GM19238 (cell line): ENCODE measurements around the gene PHRF1.
"Not testable (repeated sequence)": the region's sequence is repeated elsewhere in the genome, so short reads cannot be mapped to it uniquely, and the experiment has no call there.

Experiments used
- DNase-seq: peaks from one replicate; pipeline ENCODE4 v3.0.0; 2011; ENCODE audit warnings: low spot score; ENCODE audit not compliant: insufficient read length

PHRF1 gene

GRCh38 chr11:626475-627307 is 50.4 kb downstream of the PHRF1 start, which contains the start of gene SCT:
Gene SCT, minus strand, starts transcription at chr11:627181. Its CDS starts 38 bp downstream, at chr11:627143.
- DNase-seq = no peak

DNA sequence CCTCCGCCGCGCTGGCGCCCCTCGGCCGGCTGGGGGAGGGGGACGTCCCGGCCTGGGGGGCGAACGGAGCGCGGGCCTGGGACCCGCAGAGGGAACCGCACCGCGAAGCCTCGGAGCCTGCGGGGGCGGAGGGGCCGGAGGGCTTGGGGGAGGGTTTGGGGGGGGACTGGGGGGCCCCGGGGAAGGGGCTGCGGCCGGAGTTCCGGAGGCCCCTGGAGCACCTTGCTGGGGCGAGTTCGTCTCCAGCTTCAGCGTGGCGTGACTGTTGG is 51.0 kb downstream of the PHRF1 start:
- DNase-seq = no peak

- DNase-seq = no peak
Observed at GRCh38 chr11:628056-628455, 51.8 kb downstream of the PHRF1 start.

- no peak for DNase-seq
Observed at GRCh38 chr11:629237-629583, 52.9 kb downstream of the PHRF1 start.

- no peak for DNase-seq
Observed at GRCh38 chr11:630871-631270, 54.6 kb downstream of the PHRF1 start.

- no peak for DNase-seq
Observed at GRCh38 chr11:635945-636510, 59.8 kb downstream of the PHRF1 start.

DNA sequence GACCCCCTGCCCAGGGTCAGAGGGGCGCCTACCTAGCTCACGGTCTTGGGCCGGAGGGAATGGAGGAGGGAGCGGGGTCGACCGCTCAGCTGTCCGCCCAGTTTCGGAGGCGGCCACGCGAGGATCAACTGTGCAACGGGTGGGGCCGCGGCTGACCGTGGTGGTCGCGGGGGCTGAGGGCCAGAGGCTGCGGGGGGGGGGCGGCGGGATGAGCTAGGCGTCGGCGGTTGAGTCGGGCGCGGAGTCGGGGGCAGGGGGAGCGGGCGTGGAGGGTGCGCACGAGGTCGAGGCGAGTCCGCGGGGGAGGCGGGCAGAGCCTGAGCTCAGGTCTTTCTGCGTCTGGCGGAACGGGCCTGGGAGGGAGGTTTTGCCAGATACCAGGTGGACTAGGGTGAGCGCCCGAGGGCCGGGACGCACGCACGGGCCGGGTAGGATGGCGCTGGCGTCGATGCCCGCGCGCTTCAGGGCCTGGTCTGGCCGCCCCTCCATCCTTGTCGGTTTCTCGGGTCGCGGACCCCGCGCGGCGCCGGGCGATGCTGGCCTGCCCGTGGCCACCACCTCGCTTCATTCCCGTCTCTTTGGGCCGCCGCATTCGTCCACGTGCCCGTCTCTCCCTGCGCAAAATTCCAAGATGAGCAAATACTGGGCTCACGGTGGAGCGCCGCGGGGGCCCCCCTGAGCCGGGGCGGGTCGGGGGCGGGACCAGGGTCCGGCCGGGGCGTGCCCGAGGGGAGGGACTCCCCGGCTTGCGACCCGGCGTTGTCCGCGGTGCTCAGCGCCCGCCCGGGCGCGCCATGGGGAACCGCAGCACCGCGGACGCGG is 60.5 kb downstream of the PHRF1 start, which contains the start of gene DRD4:
Gene DRD4 (plus strand): TSS at position 759 of the 822 bp plus-strand sequence. CDS start 36 bp downstream, at position 795.
- no peak for DNase-seq

DNA sequence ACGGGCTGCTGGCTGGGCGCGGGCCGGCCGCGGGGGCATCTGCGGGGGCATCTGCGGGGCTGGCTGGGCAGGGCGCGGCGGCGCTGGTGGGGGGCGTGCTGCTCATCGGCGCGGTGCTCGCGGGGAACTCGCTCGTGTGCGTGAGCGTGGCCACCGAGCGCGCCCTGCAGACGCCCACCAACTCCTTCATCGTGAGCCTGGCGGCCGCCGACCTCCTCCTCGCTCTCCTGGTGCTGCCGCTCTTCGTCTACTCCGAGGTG is 61.0 kb downstream of the PHRF1 start:
- no peak for DNase-seq

DNA sequence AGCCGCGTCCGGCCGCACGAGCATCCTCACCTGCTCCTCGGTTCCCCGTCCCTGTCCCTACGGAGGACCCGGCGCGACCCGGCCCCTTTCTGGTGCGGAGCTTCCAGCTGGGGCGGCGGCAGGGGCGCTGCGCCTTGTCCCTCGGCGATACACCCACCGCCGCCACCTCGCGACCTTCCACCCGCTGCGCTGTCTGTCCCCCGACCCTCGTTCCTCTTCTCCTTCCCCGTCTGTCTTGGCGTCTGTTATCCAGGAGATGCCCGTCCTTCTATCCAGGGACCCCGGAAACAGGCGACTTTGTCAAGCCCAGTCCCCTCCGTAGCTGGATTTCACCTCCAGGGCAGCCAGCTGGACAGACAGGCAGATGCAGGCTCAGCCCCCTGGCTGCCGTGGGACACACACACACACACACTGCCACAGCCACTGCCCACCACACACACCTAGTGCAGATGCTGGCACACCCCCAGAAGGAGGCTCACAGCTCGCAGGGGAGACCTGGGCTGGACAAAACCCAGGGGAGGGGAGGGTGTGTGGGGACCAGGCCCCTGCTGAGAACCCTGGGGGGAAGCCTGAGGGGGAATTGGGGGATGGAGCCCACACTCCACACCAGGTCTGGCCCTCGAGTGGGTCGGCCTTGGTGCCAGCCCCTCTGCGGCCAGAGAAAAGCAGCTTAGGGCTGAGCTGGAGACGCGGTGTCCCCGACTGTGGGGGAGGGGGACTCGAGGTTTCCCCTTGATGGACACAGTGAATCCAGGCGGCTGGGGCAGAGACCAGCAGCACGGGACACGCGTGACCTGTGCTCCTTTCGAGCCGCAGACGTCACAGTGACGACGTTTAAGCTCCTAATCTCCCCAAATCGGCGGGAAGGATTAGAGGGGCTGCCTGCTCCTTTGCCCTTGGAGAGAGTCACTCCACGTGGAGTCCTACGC is 61.6 kb downstream of the PHRF1 start:
- no peak for DNase-seq

DNA sequence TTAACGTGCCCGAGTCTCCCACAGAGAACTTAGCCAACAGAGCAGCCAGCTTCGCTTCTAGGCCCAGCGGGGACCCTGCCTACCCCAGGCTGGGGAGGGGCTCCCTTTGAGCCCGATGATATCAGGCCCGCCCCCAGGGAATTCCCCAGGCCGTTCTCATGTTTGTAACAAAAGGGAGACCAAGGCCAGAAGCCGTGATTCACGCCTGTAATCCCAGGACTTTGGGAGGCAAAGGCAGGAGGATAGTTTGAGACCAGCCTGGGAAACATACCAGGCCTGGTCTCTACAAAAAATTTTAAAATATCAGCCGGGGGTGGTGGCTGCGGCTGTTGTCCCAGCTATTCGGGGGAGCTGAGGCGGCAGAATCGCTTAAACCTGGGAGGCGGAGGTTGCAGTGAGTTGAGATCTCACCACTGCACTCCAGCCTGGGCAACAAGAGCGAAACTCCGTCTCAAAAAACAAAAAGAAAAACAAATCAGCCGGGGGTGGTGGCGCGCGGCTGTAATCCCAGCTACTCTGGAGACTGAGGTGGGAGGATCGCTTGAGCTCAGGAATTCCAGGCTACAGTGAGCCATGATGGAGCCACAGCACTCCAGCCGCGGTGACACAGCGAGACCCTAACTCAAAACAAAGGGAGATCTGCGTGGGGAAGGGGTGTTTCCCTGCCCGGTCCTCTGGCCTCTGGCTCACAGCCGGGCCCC is 62.5 kb downstream of the PHRF1 start:
- no peak for DNase-seq

DNA sequence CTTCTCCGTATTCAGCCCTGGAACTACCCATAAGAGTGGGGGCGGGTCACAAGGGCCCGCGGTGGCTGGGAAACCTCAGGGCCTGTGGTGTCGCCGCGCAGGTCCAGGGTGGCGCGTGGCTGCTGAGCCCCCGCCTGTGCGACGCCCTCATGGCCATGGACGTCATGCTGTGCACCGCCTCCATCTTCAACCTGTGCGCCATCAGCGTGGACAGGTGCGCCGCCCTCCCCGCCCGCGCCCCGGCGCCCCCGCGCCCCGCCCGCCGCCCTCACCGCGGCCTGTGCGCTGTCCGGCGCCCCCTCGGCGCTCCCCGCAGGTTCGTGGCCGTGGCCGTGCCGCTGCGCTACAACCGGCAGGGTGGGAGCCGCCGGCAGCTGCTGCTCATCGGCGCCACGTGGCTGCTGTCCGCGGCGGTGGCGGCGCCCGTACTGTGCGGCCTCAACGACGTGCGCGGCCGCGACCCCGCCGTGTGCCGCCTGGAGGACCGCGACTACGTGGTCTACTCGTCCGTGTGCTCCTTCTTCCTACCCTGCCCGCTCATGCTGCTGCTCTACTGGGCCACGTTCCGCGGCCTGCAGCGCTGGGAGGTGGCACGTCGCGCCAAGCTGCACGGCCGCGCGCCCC is 63.2 kb downstream of the PHRF1 start:
- no peak for DNase-seq

GRCh38 chr11:640021-640706 is 63.9 kb downstream of the PHRF1 start:
- no peak for DNase-seq

- no peak for DNase-seq
Observed at GRCh38 chr11:641806-642370, 65.6 kb downstream of the PHRF1 start.

GRCh38 chr11:643366-643765 is 67.1 kb downstream of the PHRF1 start:
- no peak for DNase-seq

DNA sequence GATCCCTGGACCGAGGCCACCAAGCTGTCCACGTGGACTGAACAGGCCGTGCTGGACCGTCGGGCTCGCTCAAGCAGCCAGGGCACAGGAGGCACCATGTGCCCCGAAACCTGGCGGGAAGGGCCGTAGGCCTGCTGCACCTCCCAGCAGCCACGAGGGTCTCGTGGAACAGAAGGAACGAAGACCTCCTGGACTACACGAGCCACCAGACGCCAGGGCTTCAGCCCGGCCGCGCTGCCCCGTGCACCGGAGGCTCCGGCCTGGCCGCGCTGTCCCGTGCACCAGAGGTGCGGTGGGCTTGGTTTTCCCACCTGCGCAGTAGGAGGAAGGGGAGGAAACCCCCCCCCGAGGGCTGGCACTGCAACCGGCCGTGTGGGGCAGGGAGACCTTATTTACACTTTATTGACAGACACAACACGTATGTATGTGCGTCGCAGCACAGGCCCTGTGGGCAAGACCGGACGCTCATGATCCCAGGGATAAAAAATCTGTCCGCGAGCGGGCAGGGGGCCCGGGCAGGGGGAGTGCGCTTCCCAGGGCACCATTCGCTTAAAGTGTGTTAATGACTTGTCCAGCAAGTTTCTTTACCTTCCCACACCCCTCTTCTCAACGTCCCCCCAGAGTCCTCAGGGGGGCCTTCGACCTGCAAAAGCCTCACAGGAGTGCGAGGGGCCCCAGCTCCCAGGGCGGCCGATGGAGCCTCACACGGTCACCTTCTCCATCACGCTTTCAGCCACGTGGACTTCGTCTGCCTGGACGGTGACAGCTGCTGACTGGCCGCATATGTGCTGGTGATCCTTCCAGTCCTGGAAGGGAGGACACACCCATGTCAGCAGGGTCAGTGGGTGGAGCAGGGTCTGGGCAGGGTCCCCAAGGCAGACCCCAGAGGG is 67.8 kb downstream of the PHRF1 start:
- DNase-seq = no peak

- peak; percentile 61 for DNase-seq
Observed at GRCh38 chr11:645536-645935, 69.3 kb downstream of the PHRF1 start.

DNA sequence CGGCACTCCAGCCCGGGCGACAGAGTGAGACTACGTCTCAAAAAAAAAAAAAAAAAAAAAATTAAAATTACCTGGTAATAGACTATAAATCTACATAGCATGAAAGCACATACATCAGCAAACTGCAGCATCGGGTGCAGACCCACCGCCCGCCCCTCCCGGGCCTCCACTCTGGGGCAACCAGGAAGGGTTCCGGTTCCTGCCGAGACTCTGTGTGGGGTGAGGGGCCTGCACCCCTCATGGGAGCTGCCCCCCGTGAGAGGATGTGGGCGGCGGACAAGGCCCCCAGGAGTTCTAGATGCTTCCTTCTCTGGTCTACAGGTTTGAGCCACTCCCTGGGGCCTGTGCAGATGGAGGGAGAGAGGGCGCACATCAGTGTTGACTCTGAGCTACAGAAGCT is 69.9 kb downstream of the PHRF1 start:
- no peak for DNase-seq

- not testable (repeated sequence) for DNase-seq
Observed at GRCh38 chr11:647672-648158, 71.4 kb downstream of the PHRF1 start.
